Muscle of back (tissue), 13 donors: ENCODE data around the gene ATPAF2. TPM values are rescaled to one million over a fixed set of nuclear protein-coding genes. Genes with fewer than 3 reads are reported as not detected.

Experiments
- DNase-seq, 3 donors: peaks; one replicate each; pipeline versions ENCODE4 v3.0.0 to v3.0.0-alpha.2; 2013
- long read RNA-seq, 9 donors: transcript quantifications; one replicate each; lab custom pipeline, GENCODE V29; 2026
- polyA plus RNA-seq, 10 donors: library from polyadenylated mRNA; unstranded; fragments of 120-200 nt; gene quantifications; one replicate each; pipeline ENCODE4 v1.2.1, GENCODE V29; 2013; ENCODE audit not compliant: insufficient read length in 10 of 10

ATPAF2 gene
- 10 to 100 TPM; 13.5 to 19.9 (median 14.5) TPM for polyA plus RNA-seq
- long read RNA-seq, donor 1, partial matches to known transcripts: 0 of 3 reads
- long read RNA-seq, donor 1, other reads (novel, unspliced or antisense): 0 of 3 reads
- long read RNA-seq, donor 2, partial matches to known transcripts: 0 of 3 reads
- long read RNA-seq, donor 2, other reads (novel, unspliced or antisense): 0 of 3 reads
- long read RNA-seq, donor 3: 0 reads
- long read RNA-seq, donor 4, transcript ATPAF2-206 (8 exons, 1,564 nt): major isoform, 5 of 5 reads
- long read RNA-seq, donor 4, partial matches to known transcripts: 0 of 5 reads
- long read RNA-seq, donor 4, other reads (novel, unspliced or antisense): 0 of 5 reads
- long read RNA-seq, donor 5, partial matches to known transcripts: 0 of 7 reads
- long read RNA-seq, donor 5, other reads (novel, unspliced or antisense): 0 of 7 reads
- long read RNA-seq, donor 6, partial matches to known transcripts: 0 of 3 reads
- long read RNA-seq, donor 6, other reads (novel, unspliced or antisense): 0 of 3 reads
- long read RNA-seq, donor 7, partial matches to known transcripts: 0 of 3 reads
- long read RNA-seq, donor 7, other reads (novel, unspliced or antisense): 0 of 3 reads
- long read RNA-seq, donor 8, partial matches to known transcripts: 0 of 1 reads
- long read RNA-seq, donor 8, other reads (novel, unspliced or antisense): 0 of 1 reads
- long read RNA-seq, donor 9, partial matches to known transcripts: 0 of 3 reads
- long read RNA-seq, donor 9, other reads (novel, unspliced or antisense): 0 of 3 reads

- DNase-seq: peak; percentile 99 to 100 (median 100)
Observed at GRCh38 chr17:18038861-18039534, at the start of gene ATPAF2, which contains the start of gene GID4. ATPAF2 (minus strand) TSS chr17:18039168; CDS start chr17:18039013, 155 bp downstream. GID4 (plus strand) TSS chr17:18039408; CDS start chr17:18039465, 57 bp downstream.

GRCh38 chr17:18087610-18088491, 48.9 kb upstream of the ATPAF2 start, which contains the start of gene DRG2:
DRG2 (plus strand) TSS chr17:18087948; CDS start chr17:18088024, 76 bp downstream.
- peak; percentile 91 to 97 (median 94) for DNase-seq

GRCh38 chr17:18084256-18084655, 45.3 kb upstream of the ATPAF2 start:
- DNase-seq: no peak

- DNase-seq: no peak
Observed at GRCh38 chr17:18079543-18079942, 40.6 kb upstream of the ATPAF2 start.

- DNase-seq: peak; percentile 19 to 62 (median 20)
Observed at GRCh38 chr17:18076936-18077335, 38.0 kb upstream of the ATPAF2 start.

- no peak for DNase-seq
Observed at GRCh38 chr17:18074566-18075272, 35.8 kb upstream of the ATPAF2 start.

- no peak for DNase-seq
Observed at GRCh38 chr17:18071751-18072150, 32.8 kb upstream of the ATPAF2 start.

- peak in 2 of 3 donors; percentile 16 to 48 for DNase-seq
Observed at GRCh38 chr17:18070861-18071340, 31.9 kb upstream of the ATPAF2 start.

GRCh38 chr17:18069101-18069500, 30.1 kb upstream of the ATPAF2 start:
- no peak for DNase-seq

GRCh38 chr17:18066866-18067265, 27.9 kb upstream of the ATPAF2 start:
- no peak for DNase-seq

GRCh38 chr17:18065546-18065945, 26.6 kb upstream of the ATPAF2 start:
- DNase-seq: no peak

GRCh38 chr17:18064053-18064452, 25.1 kb upstream of the ATPAF2 start:
- no peak for DNase-seq

- DNase-seq: no peak
Observed at GRCh38 chr17:18059283-18059682, 20.3 kb upstream of the ATPAF2 start.

- no peak for DNase-seq
Observed at GRCh38 chr17:18056214-18056613, 17.2 kb upstream of the ATPAF2 start.

- DNase-seq: no peak
Observed at GRCh38 chr17:18055597-18055996, 16.6 kb upstream of the ATPAF2 start.

GRCh38 chr17:18045691-18046350, 6.9 kb upstream of the ATPAF2 start:
- DNase-seq: no peak

- DNase-seq: no peak
Observed at GRCh38 chr17:18044609-18045008, 5.6 kb upstream of the ATPAF2 start.

- no peak for DNase-seq
Observed at GRCh38 chr17:18043491-18043890, 4.5 kb upstream of the ATPAF2 start.

GRCh38 chr17:18042983-18043382, 4.0 kb upstream of the ATPAF2 start:
- no peak for DNase-seq

GRCh38 chr17:18041776-18042175, 2.8 kb upstream of the ATPAF2 start:
- DNase-seq: no peak
